ENCODE measurements around the gene DAP3.
"Not testable (repeated sequence)": the region's sequence is repeated elsewhere in the genome, so short reads cannot be mapped to it uniquely, and the experiment has no call there.

Gene DAP3

DNA sequence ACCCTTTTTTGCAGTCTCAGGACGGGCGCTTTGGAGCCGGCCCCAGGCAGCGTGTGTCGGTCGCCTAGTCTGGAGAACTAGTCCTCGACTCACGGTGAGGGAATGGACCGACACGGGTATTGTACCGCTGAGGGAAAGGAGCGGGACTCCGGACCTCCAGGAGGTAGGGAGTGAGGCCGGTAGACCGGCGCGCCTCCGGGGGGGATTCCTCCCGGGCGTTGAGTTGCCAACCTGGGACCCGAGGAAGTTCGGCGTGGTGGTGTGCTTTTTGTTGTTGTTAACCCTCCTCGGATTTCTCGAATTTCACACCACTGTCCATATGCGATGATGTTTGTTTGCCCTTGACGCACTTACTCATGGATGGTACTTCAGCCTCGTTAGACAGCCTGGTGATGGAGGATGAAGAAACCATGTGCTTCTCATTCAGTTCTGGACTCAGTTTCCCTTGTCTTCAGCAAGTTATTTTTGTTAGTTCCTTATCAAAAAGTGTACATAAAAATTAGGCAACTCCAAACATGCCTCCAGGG is at the start of gene DAP3:
Gene DAP3, plus strand, starts transcription at position 11 of the 527 bp plus-strand sequence. CDS start 20,689 bp downstream, outside the sequence.
- DNase-seq = not testable (repeated sequence)

DNA sequence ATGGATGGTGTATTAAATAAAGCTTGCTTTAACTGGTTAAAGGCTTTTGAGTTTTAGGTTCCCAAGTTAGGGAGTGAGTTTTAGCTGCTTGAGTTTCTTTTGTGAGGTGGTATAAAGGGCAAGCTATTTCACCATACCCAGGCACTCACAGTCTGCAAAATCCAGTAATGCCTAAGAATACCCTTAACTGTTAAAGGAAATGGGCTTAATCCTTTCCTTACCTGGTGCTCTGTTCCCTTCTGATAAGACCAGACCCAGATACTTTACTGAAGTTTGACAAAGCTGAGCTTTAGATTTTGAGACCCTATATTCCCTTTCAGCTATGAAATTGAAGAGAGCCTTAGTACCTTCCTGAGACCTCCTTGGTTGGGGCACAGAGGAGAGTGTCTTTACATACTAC is 48.5 kb upstream of the DAP3 start:
- DNase-seq = no peak

DNA sequence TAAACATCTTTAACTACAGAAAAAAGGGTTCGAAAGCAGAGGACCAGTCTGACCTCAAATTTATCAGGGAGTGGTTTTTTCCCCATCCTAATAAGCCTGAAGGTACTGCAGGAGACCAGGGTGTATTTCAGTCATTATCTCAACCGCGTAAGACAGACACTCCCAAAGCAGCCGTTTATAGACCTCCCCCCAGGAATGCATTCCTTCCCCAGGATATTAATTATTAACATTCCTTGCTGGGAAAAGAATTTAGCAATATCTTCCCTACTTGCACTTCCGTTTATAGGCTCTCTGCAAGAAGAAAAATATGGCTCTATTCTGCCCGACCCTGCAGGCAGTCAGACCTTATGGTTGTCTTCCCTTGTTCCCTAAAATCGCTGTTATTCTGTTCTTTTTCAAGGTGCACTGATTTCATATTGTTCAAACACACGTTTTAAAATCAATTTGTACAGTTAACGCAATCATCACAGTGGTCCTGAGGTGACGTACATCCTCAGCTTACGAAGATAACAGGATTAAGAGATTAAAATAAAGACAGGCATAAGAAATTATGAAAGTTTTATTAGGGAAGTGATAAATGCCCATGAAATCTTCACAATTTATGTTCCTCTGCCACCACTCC is 46.2 kb upstream of the DAP3 start:
- DNase-seq = not testable (repeated sequence)

DNA sequence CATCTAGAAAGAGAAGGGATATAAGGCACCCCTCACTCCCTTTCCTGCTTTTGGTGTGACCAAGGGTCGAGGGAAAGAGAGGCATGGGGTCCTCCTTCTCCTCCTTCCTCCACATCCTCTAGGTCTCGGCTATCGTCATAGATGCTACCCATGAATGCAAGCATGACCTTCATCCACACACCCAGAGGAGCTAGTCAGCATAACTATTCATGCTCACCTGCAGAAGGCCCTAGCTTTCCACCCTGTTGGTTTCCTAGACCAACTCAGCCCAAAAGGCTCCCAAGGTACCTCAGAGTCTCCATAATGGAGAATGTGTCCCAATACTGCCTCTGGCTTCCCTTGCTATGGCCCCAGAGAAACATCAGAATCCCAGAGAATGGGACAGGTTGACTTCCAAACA is 45.7 kb upstream of the DAP3 start:
- DNase-seq = no peak

DNA sequence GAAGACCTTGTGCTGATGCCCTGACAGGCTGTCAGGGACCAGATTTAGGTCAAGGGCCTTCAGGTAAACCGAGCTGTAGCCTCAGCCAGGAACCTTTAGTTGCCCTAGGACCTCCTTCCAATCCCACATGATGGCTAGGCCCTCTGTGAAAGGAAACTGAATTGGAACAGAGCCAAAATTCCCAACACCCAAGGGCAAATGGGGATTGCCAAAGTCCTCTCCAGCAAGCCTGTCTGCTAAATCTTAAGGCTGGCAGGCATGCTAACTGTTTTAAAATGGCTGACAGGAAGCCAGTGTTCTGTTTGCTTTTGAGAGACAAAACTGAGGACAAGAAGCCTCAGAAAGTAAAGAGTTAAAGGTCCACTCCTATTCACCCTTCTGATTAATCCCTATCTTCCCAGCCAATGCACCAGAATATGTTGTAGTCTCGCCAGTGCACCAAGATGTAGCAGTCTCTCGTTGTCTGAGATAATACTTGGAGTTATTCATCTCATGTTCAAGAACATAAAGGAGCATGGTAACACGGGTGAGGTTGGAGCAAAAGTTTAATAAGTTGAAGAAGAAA is 43.8 kb upstream of the DAP3 start:
- no peak for DNase-seq

DNA sequence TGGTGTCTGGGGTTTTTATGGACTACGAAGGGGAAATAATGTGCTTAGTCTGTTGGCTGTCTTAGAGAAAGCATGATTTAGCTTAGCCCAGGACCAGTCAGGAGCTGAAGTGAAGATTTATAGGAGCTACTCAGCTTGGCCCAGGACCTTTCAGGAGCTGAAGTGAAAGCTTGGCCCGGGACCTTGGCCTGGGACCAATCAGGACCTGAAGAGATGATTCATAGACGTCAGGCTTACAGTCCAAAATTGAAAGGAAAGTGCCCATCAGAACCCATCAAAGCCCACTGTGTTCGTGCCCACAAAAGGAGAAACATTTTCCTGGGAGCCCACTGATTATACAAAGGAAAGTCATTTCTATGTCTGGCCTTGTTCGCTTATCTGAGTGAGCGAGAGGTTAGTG is 43.2 kb upstream of the DAP3 start:
- no peak for DNase-seq

DNA sequence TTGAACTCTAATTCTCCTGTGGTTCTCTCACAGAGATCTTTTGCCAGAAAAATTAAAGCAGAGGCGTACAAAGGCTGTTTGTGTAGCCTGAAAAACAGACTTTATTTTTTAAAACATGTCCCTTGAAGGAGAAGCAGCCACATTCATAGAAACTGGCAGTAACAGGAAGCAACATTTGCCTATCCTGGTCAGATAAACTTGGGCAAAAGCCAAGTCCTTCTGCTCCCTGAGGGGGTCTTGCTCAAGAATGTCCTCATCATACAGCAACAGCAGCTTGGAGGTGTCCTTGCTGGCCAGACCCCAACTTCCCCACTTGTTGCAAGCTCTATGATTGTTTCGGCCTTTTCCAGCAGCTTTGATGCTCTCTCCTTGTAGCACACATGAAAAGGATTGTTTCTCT is 42.6 kb upstream of the DAP3 start:
- no peak for DNase-seq

DNA sequence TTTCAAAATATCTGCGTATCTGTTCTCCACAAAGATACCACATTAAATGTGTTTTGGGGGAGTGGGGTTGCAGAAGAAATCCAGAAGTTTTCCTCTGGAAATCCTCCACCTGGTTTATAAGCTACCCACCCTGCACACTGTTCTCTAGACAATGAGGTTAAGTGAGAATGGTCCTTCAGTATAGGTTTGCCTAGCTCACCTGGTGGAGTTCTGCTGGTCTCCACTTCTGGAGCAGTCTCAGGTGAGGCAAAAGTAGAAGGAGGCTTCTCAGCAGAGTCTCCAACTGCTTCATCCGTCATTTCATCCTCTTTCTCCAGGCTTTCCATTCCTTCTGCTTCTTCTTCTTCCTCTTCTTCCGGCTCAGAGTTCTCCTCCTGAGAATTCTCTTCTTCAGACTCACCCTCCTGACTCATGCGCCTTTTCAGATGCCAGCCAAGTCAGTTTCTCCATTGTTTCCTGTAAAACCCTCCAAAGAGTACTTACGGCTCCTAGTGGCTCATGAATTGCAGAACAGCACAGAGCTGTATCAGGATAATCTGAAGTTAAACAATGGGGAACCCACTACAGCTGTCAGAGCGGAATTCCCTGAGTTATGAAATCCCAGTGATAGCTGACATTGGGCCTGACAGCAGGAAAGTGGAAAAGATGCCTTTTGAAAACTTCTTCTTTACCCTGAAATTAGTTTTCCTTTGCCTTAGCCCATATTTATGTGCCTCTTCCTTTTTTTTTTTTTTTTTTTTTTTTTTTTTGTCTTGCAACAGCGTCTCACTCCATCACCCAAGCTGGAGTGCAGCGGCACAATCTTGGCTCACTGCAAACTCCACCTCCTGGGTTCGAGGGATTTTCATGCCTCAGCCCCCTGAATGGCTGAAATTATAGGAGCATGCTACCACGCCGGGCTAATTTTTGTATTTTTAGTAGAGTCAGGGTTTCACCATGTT is 40.4 kb upstream of the DAP3 start:
- DNase-seq = no peak

DNA sequence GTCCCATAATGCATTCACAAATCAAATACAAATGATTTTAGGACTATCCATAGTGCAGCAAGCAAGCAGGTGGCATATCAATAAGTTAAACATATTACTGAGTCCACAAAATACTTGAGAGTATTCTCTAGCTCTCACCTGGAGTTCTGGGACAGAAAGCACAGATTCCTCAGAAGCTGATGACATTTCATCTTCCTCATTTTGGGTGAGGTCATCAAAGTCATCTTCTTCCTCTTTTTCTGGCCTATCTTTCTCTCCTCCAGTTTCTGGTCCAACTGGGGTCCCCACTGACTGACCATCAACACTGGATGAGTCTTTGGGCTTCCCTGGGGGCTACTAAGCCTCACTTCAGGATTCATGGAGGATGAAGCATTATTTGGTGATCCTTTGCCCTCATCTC is 39.2 kb upstream of the DAP3 start:
- no peak for DNase-seq

DNA sequence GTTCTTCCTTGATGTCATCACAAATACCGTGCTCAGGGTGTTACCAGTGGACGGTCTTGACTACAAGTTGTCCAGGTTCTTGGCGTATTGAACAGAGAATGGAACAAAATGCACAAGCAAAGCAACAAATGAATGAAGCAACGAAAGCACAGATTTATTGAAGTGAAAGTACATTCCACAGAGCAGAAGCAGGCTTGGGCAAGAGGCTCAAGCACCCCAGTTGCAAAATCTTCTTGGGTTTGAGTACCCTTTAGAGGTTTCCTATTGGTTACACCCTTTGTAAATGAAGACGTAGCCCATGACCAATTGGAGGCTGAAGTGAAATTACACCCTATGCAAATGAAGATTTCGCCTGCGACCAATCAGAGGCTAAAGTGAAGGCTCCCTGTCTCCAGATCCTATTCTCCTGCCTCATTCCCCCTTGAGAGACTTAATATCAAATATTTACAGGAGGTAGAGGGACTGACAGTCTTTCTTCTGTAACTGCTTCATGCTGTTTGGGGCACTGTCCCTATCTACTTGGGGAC is 38.6 kb upstream of the DAP3 start:
- no peak for DNase-seq

DNA sequence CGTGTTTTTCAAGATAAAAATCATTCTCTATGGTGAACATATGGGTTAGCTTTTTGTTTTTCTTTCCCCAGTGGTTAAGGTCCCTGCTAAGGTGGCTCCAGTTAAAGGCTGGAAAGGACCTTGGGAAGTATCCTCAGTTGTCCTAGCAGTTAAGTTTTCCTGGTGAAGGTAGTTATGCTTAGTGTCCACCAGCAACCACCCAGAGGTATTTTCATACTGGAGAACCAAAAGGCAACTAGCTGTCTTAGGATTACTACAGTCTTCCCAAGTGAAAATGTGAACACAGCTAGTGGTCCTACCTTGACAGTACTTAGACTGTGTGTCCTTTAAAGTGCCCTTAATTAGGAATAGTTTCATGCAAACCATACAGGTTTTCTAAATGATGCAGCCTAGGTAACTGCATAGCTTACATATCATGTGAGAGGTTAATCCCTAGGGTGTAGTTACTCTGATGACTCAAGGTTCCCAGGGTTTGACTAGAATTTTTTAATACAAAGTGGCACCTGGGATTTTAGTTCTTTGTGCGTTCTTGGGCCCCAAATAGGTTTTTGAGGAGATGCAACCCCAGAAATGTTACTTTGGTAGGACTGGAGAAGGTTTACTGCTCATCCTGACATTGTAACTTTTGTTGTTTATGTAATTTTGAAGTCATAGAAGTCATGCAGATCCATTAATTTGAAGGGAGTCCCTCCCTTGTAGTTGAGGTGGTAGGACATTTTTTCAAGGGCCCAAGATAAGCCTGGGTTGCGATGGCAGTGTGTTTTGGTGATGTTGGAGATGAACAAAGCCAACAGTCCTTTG is 36.8 kb upstream of the DAP3 start:
- DNase-seq = no peak

DNA sequence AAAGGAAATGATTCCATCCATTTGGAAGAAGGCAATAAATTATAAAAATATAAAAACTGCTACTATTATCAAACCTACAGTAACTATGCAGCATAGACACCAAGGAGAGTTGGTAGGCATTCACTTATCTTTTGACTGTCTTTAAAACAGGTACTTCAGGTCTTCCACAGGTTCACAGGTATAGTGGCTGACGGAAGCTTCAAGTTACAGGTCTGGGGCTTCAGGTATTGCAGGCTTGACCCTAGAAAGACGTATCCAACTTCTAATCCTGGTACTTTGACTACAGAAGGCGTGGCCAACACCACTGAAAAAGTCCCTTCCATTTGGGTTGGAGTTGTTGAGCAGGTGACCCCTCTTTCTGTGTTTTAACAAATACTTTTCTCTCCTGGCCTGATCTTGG is 35.9 kb upstream of the DAP3 start:
- no peak for DNase-seq

DNA sequence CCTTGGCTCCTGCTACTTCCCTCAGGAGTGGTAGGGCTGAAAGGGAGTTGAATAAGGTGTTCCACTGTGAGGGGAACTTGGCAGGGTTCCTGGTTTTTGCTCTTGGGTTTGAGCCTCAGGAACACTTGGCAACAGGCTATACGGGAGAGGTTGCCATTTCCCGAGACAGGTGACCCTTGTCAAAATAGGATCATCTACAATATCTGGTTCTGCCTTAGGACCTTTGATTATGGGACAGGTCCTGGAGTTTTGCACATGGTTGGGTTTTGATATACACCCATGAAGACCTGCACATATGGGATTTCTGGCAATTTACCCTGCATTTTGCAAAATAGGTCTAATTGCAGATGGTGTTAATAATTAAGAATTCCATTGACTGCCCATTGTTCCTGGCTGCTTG is 31.4 kb upstream of the DAP3 start:
- DNase-seq = no peak

DNA sequence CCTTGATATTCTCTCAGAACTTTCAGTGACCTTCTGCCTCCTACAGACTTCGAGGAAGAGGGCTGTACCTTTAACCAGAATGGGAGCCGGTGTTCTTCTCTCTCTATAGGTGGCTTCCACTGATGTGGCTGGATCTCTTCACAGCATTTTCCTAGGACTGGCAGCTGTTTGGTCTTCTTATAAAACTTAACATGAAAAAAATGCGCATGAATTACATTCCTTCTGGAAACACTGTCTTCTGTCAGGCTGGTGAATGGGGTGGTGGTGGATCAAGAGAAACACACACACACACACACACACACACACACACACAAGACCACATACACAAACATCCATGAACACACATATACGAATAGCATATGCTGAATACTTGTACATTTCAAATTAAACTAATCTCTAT is 27.7 kb upstream of the DAP3 start:
- not testable (repeated sequence) for DNase-seq

DNA sequence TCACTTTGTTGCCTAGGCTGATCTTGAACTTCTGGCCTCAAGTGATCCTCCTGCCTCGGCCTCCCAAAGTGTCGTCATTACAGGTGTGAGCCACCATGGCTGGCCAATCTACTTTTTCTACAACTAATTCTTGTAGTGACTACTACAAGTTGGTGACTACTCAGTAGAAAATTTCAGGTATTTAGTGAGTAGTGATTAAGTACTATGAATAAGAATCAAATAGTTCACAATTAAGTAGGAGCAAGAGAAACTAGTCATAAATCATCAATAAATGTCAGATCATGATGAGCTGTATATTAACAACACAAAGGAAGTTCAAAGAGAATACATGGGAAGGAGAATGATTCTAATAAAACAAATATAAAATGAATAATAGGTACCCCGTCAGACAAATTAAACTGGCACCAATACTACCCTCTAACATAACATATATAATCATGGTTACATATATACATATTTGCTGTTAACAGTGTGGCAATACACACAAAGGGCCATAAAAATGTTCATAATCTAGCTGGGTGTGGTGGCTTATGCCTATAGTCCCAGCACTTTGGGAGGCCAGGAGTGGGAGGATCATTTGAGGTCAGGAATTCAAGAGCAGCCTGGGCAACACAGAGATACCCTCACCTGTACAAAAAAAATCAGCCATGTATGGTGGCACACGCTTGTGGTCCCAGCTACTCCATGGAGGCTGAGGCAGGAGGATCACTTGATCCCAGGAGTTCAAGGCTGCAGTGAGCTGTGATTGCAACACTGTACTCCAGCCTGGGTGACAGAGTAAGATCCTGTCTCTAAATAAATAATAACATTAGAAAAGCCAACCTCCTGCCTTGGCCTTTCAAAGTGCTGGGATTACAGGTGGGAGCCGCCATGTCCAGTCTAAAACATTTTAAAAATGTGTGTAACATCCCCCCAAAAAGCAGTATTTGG is 19.4 kb upstream of the DAP3 start:
- DNase-seq = no peak

DNA sequence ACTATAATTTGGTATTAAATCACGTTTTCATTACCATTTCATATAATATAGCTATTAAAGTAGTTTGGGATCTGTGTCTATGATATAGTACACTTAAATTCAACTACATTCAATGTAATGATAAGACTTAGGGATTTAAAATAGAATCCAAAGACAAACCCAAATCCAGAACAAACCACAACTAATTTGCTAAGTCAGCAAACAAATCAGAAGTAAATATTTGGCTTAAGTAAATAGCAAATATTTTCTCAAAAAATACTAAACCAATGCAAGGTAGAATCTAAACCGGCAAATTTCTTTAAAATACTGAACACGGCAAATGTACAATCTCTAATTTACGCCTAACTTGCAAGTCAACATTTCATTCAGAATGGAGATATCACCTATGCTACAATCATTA is 17.1 kb upstream of the DAP3 start:
- DNase-seq = no peak

DNA sequence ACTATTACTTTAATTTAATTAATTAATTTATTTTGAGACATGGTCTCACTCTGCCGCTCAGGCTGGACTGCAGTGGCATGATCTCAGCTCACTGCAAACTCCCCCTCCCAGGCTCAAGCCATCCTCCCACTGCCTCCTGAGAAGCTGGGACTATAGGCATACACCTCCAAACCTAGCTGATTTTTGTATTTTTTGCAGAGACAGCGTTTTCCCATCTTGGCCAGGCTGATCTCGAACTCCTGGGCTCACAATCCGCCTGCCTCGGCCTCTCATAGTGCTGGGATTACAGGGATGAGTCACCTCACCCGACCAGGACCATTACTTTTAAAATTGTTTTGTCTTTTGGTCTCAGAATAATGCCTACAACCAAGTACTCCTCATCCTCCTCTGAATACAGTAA is 15.9 kb upstream of the DAP3 start:
- DNase-seq = no peak

DNA sequence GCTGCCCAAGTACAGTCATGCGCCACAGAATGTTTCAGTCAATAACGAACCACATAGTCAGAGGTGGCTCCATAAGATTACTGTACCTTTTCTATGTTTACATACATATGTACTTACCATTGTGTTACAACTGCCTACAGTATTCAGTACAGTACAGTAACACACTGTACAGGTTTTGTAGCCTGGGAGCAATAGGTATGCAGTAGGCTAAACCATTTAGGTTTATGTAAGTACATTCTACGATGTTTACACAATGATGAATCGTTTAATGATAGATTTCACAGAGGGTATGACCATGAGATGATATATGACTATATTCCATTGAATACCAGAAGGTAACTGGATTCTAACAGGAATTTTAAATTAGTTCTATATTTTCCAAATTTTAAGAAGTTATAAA is 10.9 kb upstream of the DAP3 start:
- no peak for DNase-seq

DNA sequence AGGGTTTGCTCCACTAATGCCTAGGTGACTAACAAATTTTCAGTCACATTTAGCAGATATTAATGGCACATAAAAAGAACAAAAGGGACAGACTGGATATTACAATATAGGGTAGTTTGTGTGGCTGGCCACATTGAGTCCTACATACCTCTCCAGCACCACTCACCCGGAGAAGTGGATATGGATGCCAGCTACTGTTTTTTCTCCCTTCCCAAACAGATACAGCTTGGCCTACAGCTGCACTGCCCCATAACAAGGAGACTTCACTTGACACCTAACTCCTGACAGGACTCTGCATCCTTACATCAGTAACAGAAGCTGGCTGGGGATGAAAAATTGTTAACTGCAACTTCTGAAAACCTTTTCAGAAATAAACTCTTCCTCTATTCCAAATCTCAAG is 9.9 kb upstream of the DAP3 start:
- DNase-seq = not testable (repeated sequence)

DNA sequence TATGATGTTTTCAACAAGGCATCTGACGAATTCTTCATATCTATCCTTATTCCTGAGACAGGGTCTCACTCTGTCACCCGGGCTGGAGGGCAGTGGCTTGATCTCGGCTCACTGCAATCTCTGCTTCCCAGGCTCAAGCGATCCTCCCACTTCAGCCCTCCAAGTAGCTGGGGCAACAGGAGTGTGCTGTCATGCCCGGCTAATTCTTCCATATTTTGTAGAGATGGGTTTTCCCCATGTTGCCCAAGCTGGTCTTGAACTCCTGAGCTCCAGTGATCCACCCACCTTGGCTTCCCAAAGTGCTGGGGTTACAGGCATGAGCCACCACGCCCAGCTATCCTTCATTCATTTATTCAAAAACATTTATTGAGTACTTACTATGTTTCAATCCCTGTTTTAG is 8.4 kb upstream of the DAP3 start:
- DNase-seq = no peak

DNA sequence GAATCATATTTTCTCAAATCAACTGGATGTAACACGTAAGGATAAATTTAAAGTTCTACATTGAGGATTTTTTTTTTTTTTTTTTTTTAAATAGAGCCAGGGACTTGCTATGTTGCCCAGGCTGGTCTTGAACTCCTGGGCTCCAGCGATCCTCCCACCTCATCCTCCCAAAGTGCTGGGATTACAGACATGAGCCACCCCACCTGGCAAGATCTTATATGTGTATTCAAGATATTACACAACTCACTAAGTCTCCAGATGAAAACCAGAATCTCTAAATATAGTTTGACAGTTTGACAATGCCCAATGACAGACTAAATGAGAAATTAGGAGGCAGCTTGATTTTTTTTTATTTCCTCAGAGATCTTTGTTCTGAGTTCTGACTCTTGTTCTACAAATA is 7.1 kb upstream of the DAP3 start:
- DNase-seq = no peak
